WTC11 (cell line): ENCODE measurements around the gene OASL. TPM values are rescaled to one million over a fixed set of nuclear protein-coding genes. Genes with fewer than 3 reads are reported as not detected.
"Not testable (repeated sequence)": the region's sequence is repeated elsewhere in the genome, so short reads cannot be mapped to it uniquely, and the experiment has no call there.

Source experiments
- ATAC-seq: fragments of 200-7000 bp; cut with Tn5 transposase; 2 replicates; pipeline ENCODE4 v1.10.0; 2021; ENCODE audit warnings: mild to moderate bottlenecking, moderate library complexity
- CTCF ChIA-PET: fragments of 300-600 bp; sonication (Branson Sonifier 250); formaldehyde crosslinking; loops from one replicate; lab custom pipeline; 2021; ENCODE audit warnings: antibody characterized with exemption; lab: Charles Lee
- POLR2A ChIA-PET: fragments of 350-600 bp; sonication (Branson Sonifier 250); formaldehyde crosslinking; loops from one replicate; lab custom pipeline; 2021; ENCODE audit warnings: antibody characterized with exemption; lab: Charles Lee
- DNase-seq: peaks from one replicate; pipeline ENCODE4 v3.0.0; 2021; ENCODE audit warnings: low spot score
- H3K27ac Mint-ChIP-seq: 2 replicates; pipeline ENCODE4 v1.8.0; 2021; ENCODE audit warnings: mixed read lengths
- H3K27me3 Mint-ChIP-seq: 2 replicates; pipeline ENCODE4 v1.8.0; 2021; ENCODE audit warnings: low read depth, mild to moderate bottlenecking, moderate library complexity, mixed read lengths
- H3K36me3 Mint-ChIP-seq: 2 replicates; pipeline ENCODE4 v1.8.0; 2021; ENCODE audit warnings: mixed read lengths
- H3K4me1 Mint-ChIP-seq: 2 replicates; pipeline ENCODE4 v1.8.0; 2022; ENCODE audit warnings: mixed read lengths
- H3K4me3 Mint-ChIP-seq: 2 replicates; pipeline ENCODE4 v1.8.0; 2021; ENCODE audit warnings: mild to moderate bottlenecking, moderate library complexity, mixed read lengths
- H3K9me3 Mint-ChIP-seq: 2 replicates; pipeline ENCODE4 v1.8.0; 2021; ENCODE audit warnings: mixed read lengths
- HMGA2 ChIP-seq: fragments of 250-450 bp; sonication (Bioruptor Pico); IDR thresholded peaks from 2 replicates; pipeline ENCODE4 v1.4.0; 2021; ENCODE audit warnings: mild to moderate bottlenecking, moderate library complexity
- JAZF1 ChIP-seq: fragments of 250-450 bp; sonication (Bioruptor Pico); IDR thresholded peaks from 2 replicates; pipeline ENCODE4 v1.9.0; 2021; ENCODE audit warnings: moderate library complexity, mild to moderate bottlenecking, inconsistent platforms
- JUN ChIP-seq: sonication (generic); formaldehyde crosslinking; IDR thresholded peaks from 2 replicates; pipeline ENCODE4 v1.8.0; 2023; ENCODE audit warnings: mild to moderate bottlenecking, missing genetic modification reagents
- RELA ChIP-seq: sonication (generic); formaldehyde crosslinking; IDR thresholded peaks from 2 replicates; pipeline ENCODE4 v1.8.1; 2022; ENCODE audit warnings: missing genetic modification reagents, mild to moderate bottlenecking, borderline replicate concordance
- SMAD3 ChIP-seq: sonication (generic); formaldehyde crosslinking; IDR thresholded peaks from 2 replicates; pipeline ENCODE4 v1.8.0; 2022; ENCODE audit warnings: missing genetic modification reagents, mild to moderate bottlenecking, borderline replicate concordance
- TCF7 ChIP-seq: sonication (generic); formaldehyde crosslinking; IDR thresholded peaks from 2 replicates; pipeline ENCODE4 v1.8.0; 2022; ENCODE audit warnings: mild to moderate bottlenecking, low read depth, missing genetic modification reagents, moderate library complexity
- ZNF121 ChIP-seq: sonication (generic); formaldehyde crosslinking; IDR thresholded peaks from 2 replicates; pipeline ENCODE4 v1.8.0; 2023; ENCODE audit warnings: missing genetic modification reagents
- total RNA-seq: library from RNA; stranded (reverse); gene quantifications from 3 replicates; pipeline ENCODE4 v1.2.3, GENCODE V29; 2021
- TF ChIP-seq, protein P1 (sequence below): sonication (generic); formaldehyde crosslinking; conservative IDR thresholded peaks from 2 replicates; pipeline ENCODE4 v1.8.1; 2022; ENCODE audit warnings: mild to moderate bottlenecking, missing genetic modification reagents
- TF ChIP-seq, protein P2 (sequence below): sonication (generic); formaldehyde crosslinking; IDR thresholded peaks from 2 replicates; pipeline ENCODE4 v1.8.0; 2023; ENCODE audit warnings: missing genetic modification reagents
- TF ChIP-seq, protein P3 (sequence below): sonication (generic); formaldehyde crosslinking; IDR thresholded peaks from 2 replicates; pipeline ENCODE4 v1.8.0; 2023; ENCODE audit warnings: mild to moderate bottlenecking, missing genetic modification reagents
- TF ChIP-seq, protein P4 (sequence below): sonication (generic); formaldehyde crosslinking; IDR thresholded peaks from 2 replicates; pipeline ENCODE4 v1.8.1; 2023; ENCODE audit warnings: mild to moderate bottlenecking, missing genetic modification reagents, moderate library complexity
- TF ChIP-seq, protein P5 (sequence below): fragments of 250-450 bp; sonication (Bioruptor Pico); IDR thresholded peaks from 2 replicates; pipeline ENCODE4 v1.8.0; 2021; ENCODE audit warnings: mild to moderate bottlenecking
- TF ChIP-seq, protein P6 (sequence below): fragments of 250-450 bp; sonication (Bioruptor Pico); IDR thresholded peaks from 2 replicates; pipeline ENCODE4 v1.9.0; 2021; ENCODE audit warnings: mild to moderate bottlenecking
- TF ChIP-seq, protein P7 (sequence below): sonication (generic); formaldehyde crosslinking; IDR thresholded peaks from 2 replicates; pipeline ENCODE4 v1.8.1; 2023; ENCODE audit warnings: mild to moderate bottlenecking, missing genetic modification reagents, moderate library complexity

Gene OASL
- total RNA-seq, 1 experiment from 2014 or later: 0.28 TPM

DNA sequence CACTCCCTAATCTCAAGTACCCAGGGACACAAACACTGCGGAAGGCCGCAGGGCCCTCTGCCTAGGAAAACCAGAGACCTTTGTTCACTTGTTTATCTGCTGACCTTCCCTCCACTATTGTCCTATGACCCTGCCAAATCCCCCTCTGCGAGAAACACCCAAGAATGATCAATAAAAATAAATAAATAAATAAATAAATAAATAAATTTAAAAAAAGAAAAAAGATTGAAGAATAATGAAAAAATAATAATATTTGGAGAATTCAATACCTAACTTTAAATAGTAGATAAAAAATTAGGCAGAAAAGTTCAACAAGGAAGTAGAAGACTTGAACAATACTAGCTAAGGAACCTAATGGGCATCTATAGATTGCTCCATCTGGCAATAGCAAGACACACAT, 38.4 kb upstream of the OASL start:
- ATAC-seq, POLR2A ChIA-PET, H3K27me3 Mint-ChIP-seq, CTCF ChIA-PET: not testable (repeated sequence)
- peaks cover 35% of the 10 kb centered on the region for H3K9me3 Mint-ChIP-seq
- TF ChIP-seq HMGA2 (CRISPR knock-in tag): peak; percentile 94
- TF ChIP-seq, all 79 proteins: peak for 1; not testable (repeated sequence) for 78
- H3K36me3 Mint-ChIP-seq: peaks cover 22% of the 10 kb centered on the region
- H3K4me1 Mint-ChIP-seq, H3K4me3 Mint-ChIP-seq, H3K27ac Mint-ChIP-seq, DNase-seq: not testable (repeated sequence)

DNA sequence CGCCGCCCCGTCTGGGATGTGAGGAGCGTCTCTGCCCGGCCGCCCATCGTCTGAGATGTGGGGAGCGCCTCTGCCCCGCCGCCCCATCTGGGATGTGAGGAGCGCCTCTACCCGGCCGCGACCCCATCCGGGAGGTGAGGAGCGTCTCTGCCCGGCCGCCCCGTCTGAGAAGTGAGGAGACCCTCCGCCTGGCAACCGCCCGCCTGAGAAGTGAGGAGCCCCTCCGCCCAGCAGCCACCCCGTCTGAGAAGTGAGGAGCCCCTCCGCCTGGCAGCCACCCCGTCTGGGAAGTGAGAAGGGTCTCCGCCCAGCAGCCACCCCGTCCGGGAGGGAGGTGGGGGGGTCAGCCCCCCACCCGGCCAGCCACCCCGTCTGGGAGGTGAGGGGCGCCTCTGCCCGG, 36.9 kb upstream of the OASL start:
- H3K4me1 Mint-ChIP-seq, H3K4me3 Mint-ChIP-seq, H3K27ac Mint-ChIP-seq, POLR2A ChIA-PET, ATAC-seq, DNase-seq, CTCF ChIA-PET, H3K27me3 Mint-ChIP-seq: not testable (repeated sequence)
- Mint-ChIP-seq H3K36me3 (peaks cover 22% of the 10 kb centered on the region), H3K9me3 (peaks cover 50% of the 10 kb centered on the region)

DNA sequence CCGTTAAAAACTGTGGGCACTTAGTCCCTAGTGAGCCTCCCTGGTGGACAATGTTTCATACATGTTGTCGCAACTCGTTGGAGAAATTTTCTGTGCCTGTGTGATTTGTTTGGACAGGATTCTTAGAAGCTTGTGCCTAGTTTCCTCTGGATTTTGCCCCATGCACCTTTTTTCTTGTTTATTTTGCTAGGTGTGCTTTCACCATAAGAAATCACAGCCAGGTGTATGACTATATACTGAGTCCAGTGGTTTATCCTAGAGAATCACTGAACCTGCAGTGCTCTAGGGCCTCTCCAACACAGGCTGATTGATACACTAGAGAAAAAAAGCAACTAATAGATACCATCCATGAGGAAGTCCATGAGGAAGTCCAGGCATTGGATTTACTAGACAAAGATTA, 33.1 kb upstream of the OASL start:
- no peak overlapping the region for H3K4me3 Mint-ChIP-seq
- ChIA-PET CTCF (no interaction called here), POLR2A (no interaction called here)
- H3K9me3 Mint-ChIP-seq: peaks cover 38% of the 10 kb centered on the region
- H3K4me1 Mint-ChIP-seq: no peaks in the 10 kb centered on the region
- H3K27ac Mint-ChIP-seq: no peak overlapping the region
- peaks cover 3% of the 10 kb centered on the region for H3K27me3 Mint-ChIP-seq
- peaks cover 15% of the 10 kb centered on the region for H3K36me3 Mint-ChIP-seq
- TF ChIP-seq, protein P1, sequence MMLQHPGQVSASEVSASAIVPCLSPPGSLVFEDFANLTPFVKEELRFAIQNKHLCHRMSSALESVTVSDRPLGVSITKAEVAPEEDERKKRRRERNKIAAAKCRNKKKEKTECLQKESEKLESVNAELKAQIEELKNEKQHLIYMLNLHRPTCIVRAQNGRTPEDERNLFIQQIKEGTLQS (CRISPR knock-in tag): no peak
- no peak for TF ChIP-seq JAZF1 (CRISPR knock-in tag)
- TF ChIP-seq, protein P2, sequence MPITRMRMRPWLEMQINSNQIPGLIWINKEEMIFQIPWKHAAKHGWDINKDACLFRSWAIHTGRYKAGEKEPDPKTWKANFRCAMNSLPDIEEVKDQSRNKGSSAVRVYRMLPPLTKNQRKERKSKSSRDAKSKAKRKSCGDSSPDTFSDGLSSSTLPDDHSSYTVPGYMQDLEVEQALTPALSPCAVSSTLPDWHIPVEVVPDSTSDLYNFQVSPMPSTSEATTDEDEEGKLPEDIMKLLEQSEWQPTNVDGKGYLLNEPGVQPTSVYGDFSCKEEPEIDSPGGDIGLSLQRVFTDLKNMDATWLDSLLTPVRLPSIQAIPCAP (CRISPR knock-in tag): no peak
- DNase-seq (no peak), ATAC-seq (no peak)

DNA sequence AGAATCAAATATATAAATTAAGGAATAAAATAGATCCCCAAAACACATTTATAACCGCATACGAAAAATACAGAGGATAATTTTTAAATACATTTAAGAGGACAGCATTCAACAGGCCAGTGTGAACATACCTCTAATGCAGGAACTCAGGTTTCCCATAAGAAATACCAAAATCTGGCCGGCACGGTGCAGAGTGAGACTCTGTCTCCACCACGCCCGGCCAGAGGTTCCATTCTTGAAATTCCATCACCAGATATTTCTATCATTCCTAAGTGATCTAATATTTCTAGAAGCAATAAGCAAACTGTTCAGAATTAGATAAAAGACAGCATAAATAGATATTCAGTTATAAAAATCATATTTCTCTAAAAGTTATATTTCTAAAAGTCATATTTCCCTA, 30.2 kb upstream of the OASL start:
- no peaks in the 10 kb centered on the region for H3K4me1 Mint-ChIP-seq
- DNase-seq (no peak), ATAC-seq (no peak)
- H3K4me3 Mint-ChIP-seq: no peak overlapping the region
- H3K36me3 Mint-ChIP-seq: peaks cover 6% of the 10 kb centered on the region
- CTCF ChIA-PET: no interaction called here
- peaks cover 7% of the 10 kb centered on the region for H3K27me3 Mint-ChIP-seq
- H3K27ac Mint-ChIP-seq: no peak overlapping the region
- POLR2A ChIA-PET: no interaction called here
- H3K9me3 Mint-ChIP-seq: peaks cover 28% of the 10 kb centered on the region
- TF ChIP-seq, protein P3, sequence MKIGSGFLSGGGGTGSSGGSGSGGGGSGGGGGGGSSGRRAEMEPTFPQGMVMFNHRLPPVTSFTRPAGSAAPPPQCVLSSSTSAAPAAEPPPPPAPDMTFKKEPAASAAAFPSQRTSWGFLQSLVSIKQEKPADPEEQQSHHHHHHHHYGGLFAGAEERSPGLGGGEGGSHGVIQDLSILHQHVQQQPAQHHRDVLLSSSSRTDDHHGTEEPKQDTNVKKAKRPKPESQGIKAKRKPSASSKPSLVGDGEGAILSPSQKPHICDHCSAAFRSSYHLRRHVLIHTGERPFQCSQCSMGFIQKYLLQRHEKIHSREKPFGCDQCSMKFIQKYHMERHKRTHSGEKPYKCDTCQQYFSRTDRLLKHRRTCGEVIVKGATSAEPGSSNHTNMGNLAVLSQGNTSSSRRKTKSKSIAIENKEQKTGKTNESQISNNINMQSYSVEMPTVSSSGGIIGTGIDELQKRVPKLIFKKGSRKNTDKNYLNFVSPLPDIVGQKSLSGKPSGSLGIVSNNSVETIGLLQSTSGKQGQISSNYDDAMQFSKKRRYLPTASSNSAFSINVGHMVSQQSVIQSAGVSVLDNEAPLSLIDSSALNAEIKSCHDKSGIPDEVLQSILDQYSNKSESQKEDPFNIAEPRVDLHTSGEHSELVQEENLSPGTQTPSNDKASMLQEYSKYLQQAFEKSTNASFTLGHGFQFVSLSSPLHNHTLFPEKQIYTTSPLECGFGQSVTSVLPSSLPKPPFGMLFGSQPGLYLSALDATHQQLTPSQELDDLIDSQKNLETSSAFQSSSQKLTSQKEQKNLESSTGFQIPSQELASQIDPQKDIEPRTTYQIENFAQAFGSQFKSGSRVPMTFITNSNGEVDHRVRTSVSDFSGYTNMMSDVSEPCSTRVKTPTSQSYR (CRISPR knock-in tag): no peak
- TF ChIP-seq HMGA2 (CRISPR knock-in tag): no peak
- no peak for TF ChIP-seq TCF7 (CRISPR knock-in tag)
- TF ChIP-seq JUN: no peak

DNA sequence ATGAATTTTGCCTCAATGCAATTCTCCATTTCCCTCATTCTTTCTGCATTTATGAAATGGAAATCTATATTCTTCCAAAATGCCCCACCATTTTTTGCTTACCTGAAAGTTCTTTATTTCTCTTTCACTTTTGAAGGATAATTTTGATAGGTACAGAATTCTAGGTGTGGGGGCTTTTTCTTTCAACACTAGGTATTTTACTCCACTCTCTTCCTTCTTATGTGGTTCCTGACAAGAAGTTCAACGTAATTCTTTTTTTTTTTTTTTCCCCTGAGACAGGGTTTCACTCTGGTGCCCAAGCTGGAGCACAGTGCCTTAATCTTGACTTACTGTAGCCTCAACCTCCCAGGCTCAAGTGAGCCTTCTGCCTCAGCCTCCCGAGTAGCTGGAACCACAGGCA, 26.3 kb upstream of the OASL start:
- H3K9me3 Mint-ChIP-seq: no peaks in the 10 kb centered on the region
- no peak for ATAC-seq
- peaks cover 4% of the 10 kb centered on the region for H3K27me3 Mint-ChIP-seq
- H3K27ac Mint-ChIP-seq: no peak overlapping the region
- no peaks in the 10 kb centered on the region for H3K36me3 Mint-ChIP-seq
- POLR2A ChIA-PET: no interaction called here
- no peaks in the 10 kb centered on the region; the same call in 1 of the 2 replicates for H3K4me1 Mint-ChIP-seq
- no peak overlapping the region for H3K4me3 Mint-ChIP-seq
- CTCF ChIA-PET: interaction anchor here (1.4 kb wide), 1 partner anchor 60 kb away, joined by 5 read pairs; no protein-coding TSS in a partner anchor
- DNase-seq: no peak
- TF ChIP-seq, protein P1 (CRISPR knock-in tag): no peak
- TF ChIP-seq ZNF121: no peak
- TF ChIP-seq, protein P4, sequence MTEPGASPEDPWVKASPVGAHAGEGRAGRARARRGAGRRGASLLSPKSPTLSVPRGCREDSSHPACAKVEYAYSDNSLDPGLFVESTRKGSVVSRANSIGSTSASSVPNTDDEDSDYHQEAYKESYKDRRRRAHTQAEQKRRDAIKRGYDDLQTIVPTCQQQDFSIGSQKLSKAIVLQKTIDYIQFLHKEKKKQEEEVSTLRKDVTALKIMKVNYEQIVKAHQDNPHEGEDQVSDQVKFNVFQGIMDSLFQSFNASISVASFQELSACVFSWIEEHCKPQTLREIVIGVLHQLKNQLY: no peak
- no peak for TF ChIP-seq SMAD3
- TF ChIP-seq, protein P5, sequence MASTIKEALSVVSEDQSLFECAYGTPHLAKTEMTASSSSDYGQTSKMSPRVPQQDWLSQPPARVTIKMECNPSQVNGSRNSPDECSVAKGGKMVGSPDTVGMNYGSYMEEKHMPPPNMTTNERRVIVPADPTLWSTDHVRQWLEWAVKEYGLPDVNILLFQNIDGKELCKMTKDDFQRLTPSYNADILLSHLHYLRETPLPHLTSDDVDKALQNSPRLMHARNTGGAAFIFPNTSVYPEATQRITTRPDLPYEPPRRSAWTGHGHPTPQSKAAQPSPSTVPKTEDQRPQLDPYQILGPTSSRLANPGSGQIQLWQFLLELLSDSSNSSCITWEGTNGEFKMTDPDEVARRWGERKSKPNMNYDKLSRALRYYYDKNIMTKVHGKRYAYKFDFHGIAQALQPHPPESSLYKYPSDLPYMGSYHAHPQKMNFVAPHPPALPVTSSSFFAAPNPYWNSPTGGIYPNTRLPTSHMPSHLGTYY (CRISPR knock-in tag): no peak
- no peak for TF ChIP-seq RELA (CRISPR knock-in tag)
- TF ChIP-seq, protein P6, sequence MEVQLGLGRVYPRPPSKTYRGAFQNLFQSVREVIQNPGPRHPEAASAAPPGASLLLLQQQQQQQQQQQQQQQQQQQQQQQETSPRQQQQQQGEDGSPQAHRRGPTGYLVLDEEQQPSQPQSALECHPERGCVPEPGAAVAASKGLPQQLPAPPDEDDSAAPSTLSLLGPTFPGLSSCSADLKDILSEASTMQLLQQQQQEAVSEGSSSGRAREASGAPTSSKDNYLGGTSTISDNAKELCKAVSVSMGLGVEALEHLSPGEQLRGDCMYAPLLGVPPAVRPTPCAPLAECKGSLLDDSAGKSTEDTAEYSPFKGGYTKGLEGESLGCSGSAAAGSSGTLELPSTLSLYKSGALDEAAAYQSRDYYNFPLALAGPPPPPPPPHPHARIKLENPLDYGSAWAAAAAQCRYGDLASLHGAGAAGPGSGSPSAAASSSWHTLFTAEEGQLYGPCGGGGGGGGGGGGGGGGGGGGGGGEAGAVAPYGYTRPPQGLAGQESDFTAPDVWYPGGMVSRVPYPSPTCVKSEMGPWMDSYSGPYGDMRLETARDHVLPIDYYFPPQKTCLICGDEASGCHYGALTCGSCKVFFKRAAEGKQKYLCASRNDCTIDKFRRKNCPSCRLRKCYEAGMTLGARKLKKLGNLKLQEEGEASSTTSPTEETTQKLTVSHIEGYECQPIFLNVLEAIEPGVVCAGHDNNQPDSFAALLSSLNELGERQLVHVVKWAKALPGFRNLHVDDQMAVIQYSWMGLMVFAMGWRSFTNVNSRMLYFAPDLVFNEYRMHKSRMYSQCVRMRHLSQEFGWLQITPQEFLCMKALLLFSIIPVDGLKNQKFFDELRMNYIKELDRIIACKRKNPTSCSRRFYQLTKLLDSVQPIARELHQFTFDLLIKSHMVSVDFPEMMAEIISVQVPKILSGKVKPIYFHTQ (CRISPR knock-in tag): no peak
- TF ChIP-seq, protein P7, sequence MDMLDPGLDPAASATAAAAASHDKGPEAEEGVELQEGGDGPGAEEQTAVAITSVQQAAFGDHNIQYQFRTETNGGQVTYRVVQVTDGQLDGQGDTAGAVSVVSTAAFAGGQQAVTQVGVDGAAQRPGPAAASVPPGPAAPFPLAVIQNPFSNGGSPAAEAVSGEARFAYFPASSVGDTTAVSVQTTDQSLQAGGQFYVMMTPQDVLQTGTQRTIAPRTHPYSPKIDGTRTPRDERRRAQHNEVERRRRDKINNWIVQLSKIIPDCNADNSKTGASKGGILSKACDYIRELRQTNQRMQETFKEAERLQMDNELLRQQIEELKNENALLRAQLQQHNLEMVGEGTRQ: no peak
